SK-N-MC (cell line): ENCODE results near the gene THAP11.
"Not testable (repeated sequence)": the region's sequence is repeated elsewhere in the genome, so short reads cannot be mapped to it uniquely, and the experiment has no call there.

Experiments
- DNase-seq: peaks from one replicate; pipeline ENCODE4 v3.0.0-alpha.2; 2011; ENCODE audit warnings: low read depth, low spot score
- H3K27ac ChIP-seq: fragments of 200-600 bp; sonication (generic); 2 replicates; pipeline ENCODE4 v1.5.1; 2016; ENCODE audit warnings: mixed run types
- H3K36me3 ChIP-seq: fragments of 200-600 bp; sonication (generic); 2 replicates; pipeline ENCODE4 v1.6.1; 2017; ENCODE audit warnings: antibody characterized with exemption, low read length, mixed read lengths; ENCODE audit not compliant: insufficient read depth
- H3K4me3 ChIP-seq: fragments of 200-600 bp; sonication (generic); 2 replicates; pipeline ENCODE4 v1.5.1; 2016
- H3K9ac ChIP-seq: fragments of 200-600 bp; sonication (generic); 2 replicates; pipeline ENCODE4 v1.8.0; 2017; ENCODE audit warnings: mixed run types, mixed read lengths; ENCODE audit not compliant: insufficient read length
- H3K9me3 ChIP-seq: fragments of 200-600 bp; sonication (generic); 2 replicates; pipeline ENCODE4 v1.6.1; 2017; ENCODE audit warnings: low read depth, mild to moderate bottlenecking, antibody characterized with exemption, low read length, moderate library complexity, mixed read lengths
- EZH2 ChIP-seq: fragments of 200-600 bp; sonication (generic); IDR thresholded peaks from one replicate; pipeline ENCODE4 v1.6.1; 2017; ENCODE audit warnings: antibody characterized with exemption
- FOXP2 ChIP-seq: optimal IDR thresholded peaks from 2 replicates; pipeline ENCODE3; 2011; ENCODE audit warnings: mild to moderate bottlenecking, moderate library complexity; ENCODE audit not compliant: insufficient read depth; ENCODE audit errors: extremely low read length, control extremely low read depth
- POLR2AphosphoS5 ChIP-seq: IDR thresholded peaks from 2 replicates; pipeline ENCODE4 v1.6.1; 2012; ENCODE audit warnings: mild to moderate bottlenecking, low read depth, low read length, borderline replicate concordance

Gene THAP11

GRCh38 chr16:67862623-67863583 is 20.8 kb downstream of the THAP11 start:
- DNase-seq: no peak
- H3K36me3 ChIP-seq: peaks cover 7% of the 10 kb centered on the region; the same call in 1 of the 2 replicates
- H3K4me3 ChIP-seq: no peak overlapping the region
- H3K9me3 ChIP-seq: no peaks in the 10 kb centered on the region
- no peak overlapping the region for H3K27ac ChIP-seq
- no peak for TF ChIP-seq FOXP2
- no peak for TF ChIP-seq EZH2
- TF ChIP-seq POLR2AphosphoS5: no peak
- no peak overlapping the region for H3K9ac ChIP-seq

GRCh38 chr16:67864044-67864443 is 21.9 kb downstream of the THAP11 start:
- H3K9me3 ChIP-seq, H3K4me3 ChIP-seq, H3K9ac ChIP-seq, H3K27ac ChIP-seq, DNase-seq: not testable (repeated sequence)
- peaks cover 12% of the 10 kb centered on the region; the same call in 1 of the 2 replicates for H3K36me3 ChIP-seq

GRCh38 chr16:67864594-67864993 is 22.5 kb downstream of the THAP11 start:
- H3K27ac ChIP-seq: no peak overlapping the region
- no peak for TF ChIP-seq EZH2
- no peak overlapping the region for H3K9ac ChIP-seq
- DNase-seq: no peak
- no peak overlapping the region for H3K4me3 ChIP-seq
- no peaks in the 10 kb centered on the region for H3K9me3 ChIP-seq
- H3K36me3 ChIP-seq: peaks cover 12% of the 10 kb centered on the region; the same call in 1 of the 2 replicates

- DNase-seq: no peak
- H3K36me3 ChIP-seq: peaks cover 14% of the 10 kb centered on the region; the same call in 1 of the 2 replicates
- H3K4me3 ChIP-seq: no peak overlapping the region
- H3K9ac ChIP-seq: no peak overlapping the region
- no peak overlapping the region for H3K27ac ChIP-seq
- TF ChIP-seq POLR2AphosphoS5 (no peak), FOXP2 (no peak)
- H3K9me3 ChIP-seq: no peaks in the 10 kb centered on the region
These were observed 23.2 kb downstream of the THAP11 start for GRCh38 chr16:67865318-67865717.

GRCh38 chr16:67868290-67868689 is 26.2 kb downstream of the THAP11 start:
- Histone ChIP-seq H3K27ac (no peak overlapping the region), H3K36me3 (peaks cover 14% of the 10 kb centered on the region; the same call in 1 of the 2 replicates), H3K9me3 (no peaks in the 10 kb centered on the region), H3K9ac (no peak overlapping the region), H3K4me3 (no peak overlapping the region)
- TF ChIP-seq EZH2: no peak
- no peak for TF ChIP-seq FOXP2
- no peak for TF ChIP-seq POLR2AphosphoS5
- DNase-seq: no peak

- Histone ChIP-seq H3K27ac (no peak overlapping the region), H3K36me3 (peaks cover 14% of the 10 kb centered on the region; the same call in 1 of the 2 replicates), H3K9ac (no peak overlapping the region), H3K9me3 (no peaks in the 10 kb centered on the region), H3K4me3 (no peak overlapping the region)
- no peak for DNase-seq
- TF ChIP-seq POLR2AphosphoS5 (no peak), EZH2 (no peak), FOXP2 (no peak)
These were observed 27.5 kb downstream of the THAP11 start for GRCh38 chr16:67869653-67870052.

GRCh38 chr16:67871256-67871655 is 29.1 kb downstream of the THAP11 start:
- Histone ChIP-seq H3K36me3 (peaks cover 7% of the 10 kb centered on the region; the same call in 1 of the 2 replicates), H3K9ac (no peak overlapping the region), H3K27ac (no peak overlapping the region), H3K9me3 (no peaks in the 10 kb centered on the region), H3K4me3 (no peak overlapping the region)
- no peak for TF ChIP-seq FOXP2
- DNase-seq: no peak

- no peak for TF ChIP-seq POLR2AphosphoS5
- no peak for TF ChIP-seq FOXP2
- no peak for TF ChIP-seq EZH2
- H3K9ac ChIP-seq: no peak overlapping the region
- H3K36me3 ChIP-seq: peaks cover 7% of the 10 kb centered on the region; the same call in 1 of the 2 replicates
- H3K27ac ChIP-seq: no peak overlapping the region
- no peak overlapping the region; the same call in 1 of the 2 replicates for H3K4me3 ChIP-seq
- DNase-seq: no peak
- H3K9me3 ChIP-seq: no peaks in the 10 kb centered on the region
These were observed 30.1 kb downstream of the THAP11 start for GRCh38 chr16:67872131-67872630.
